KMS-11 (cell line): ENCODE data around the gene LRRC8D.

Source experiments
- H2AFZ ChIP-seq: fragments of 200-600 bp; sonication (generic); 2 replicates; pipeline ENCODE4 v1.6.1; 2016; ENCODE audit warnings: antibody characterized with exemption, mixed run types, low read depth
- H3K27ac ChIP-seq: fragments of 200-600 bp; sonication (generic); 2 replicates; pipeline ENCODE4 v1.6.1; 2016; ENCODE audit warnings: mild to moderate bottlenecking, mixed run types
- H3K27me3 ChIP-seq: fragments of 200-600 bp; sonication (generic); 2 replicates; pipeline ENCODE4 v1.6.1; 2017; ENCODE audit warnings: mild to moderate bottlenecking, low read depth, mixed run types, moderate library complexity; ENCODE audit not compliant: insufficient read depth
- H3K36me3 ChIP-seq: fragments of 200-600 bp; sonication (generic); 2 replicates; pipeline ENCODE4 v1.6.1; 2017; ENCODE audit warnings: mild to moderate bottlenecking, mixed run types; ENCODE audit not compliant: insufficient read depth
- H3K4me1 ChIP-seq: fragments of 200-600 bp; sonication (generic); 2 replicates; pipeline ENCODE4 v1.6.1; 2016; ENCODE audit warnings: mild to moderate bottlenecking, low read depth, mixed run types; ENCODE audit not compliant: poor library complexity, severe bottlenecking
- H3K4me2 ChIP-seq: fragments of 200-600 bp; sonication (generic); 2 replicates; pipeline ENCODE4 v1.7.0; 2016; ENCODE audit warnings: mild to moderate bottlenecking, mixed run types
- H3K4me3 ChIP-seq: fragments of 200-600 bp; sonication (generic); IDR thresholded peaks from 2 replicates; pipeline ENCODE4 v1.6.1; 2017; ENCODE audit warnings: low read depth, low read length, mixed read lengths; ENCODE audit not compliant: insufficient read depth
- H3K79me2 ChIP-seq: fragments of 200-600 bp; sonication (generic); 2 replicates; pipeline ENCODE4 v1.6.1; 2016; ENCODE audit warnings: low read depth, mixed run types; ENCODE audit not compliant: insufficient read depth
- H3K9ac ChIP-seq: fragments of 200-600 bp; sonication (generic); 2 replicates; pipeline ENCODE4 v1.6.1; 2016; ENCODE audit warnings: mild to moderate bottlenecking, mixed run types
- H4K20me1 ChIP-seq: fragments of 200-600 bp; sonication (generic); 2 replicates; pipeline ENCODE4 v1.6.1; 2016; ENCODE audit warnings: mild to moderate bottlenecking, mixed run types; ENCODE audit not compliant: insufficient read depth
- CTCF ChIP-seq: fragments of 200-600 bp; sonication (generic); conservative IDR thresholded peaks from 2 replicates; pipeline ENCODE4 v1.6.1; 2017; ENCODE audit warnings: low read depth, mild to moderate bottlenecking, antibody characterized with exemption, low read length, moderate library complexity, mixed read lengths

Gene LRRC8D

GRCh38 chr1:89826594-89826993, 5.8 kb downstream of the LRRC8D start:
- H3K4me3 ChIP-seq, result no peak overlapping the region
- no peak overlapping the region for H2AFZ ChIP-seq
- H3K4me1 ChIP-seq, result peaks cover 17% of the 10 kb centered on the region
- no peaks in the 10 kb centered on the region for H3K36me3 ChIP-seq
- H4K20me1 ChIP-seq, result no peaks in the 10 kb centered on the region
- H3K27me3 ChIP-seq, result no peaks in the 10 kb centered on the region
- H3K79me2 ChIP-seq, result no peaks in the 10 kb centered on the region
- no peak overlapping the region for H3K27ac ChIP-seq
- no peak overlapping the region for H3K4me2 ChIP-seq
- H3K9ac ChIP-seq, result no peak overlapping the region
- no peak for TF ChIP-seq CTCF

GRCh38 chr1:89827330-89827729, 6.5 kb downstream of the LRRC8D start:
- H3K4me2 ChIP-seq, result no peak overlapping the region
- H3K27ac ChIP-seq, result no peak overlapping the region

GRCh38 chr1:89827902-89828301, 7.1 kb downstream of the LRRC8D start:
- no peak overlapping the region for H3K4me3 ChIP-seq
- H3K79me2 ChIP-seq, result no peaks in the 10 kb centered on the region
- no peak overlapping the region for H3K9ac ChIP-seq
- no peaks in the 10 kb centered on the region for H3K27me3 ChIP-seq
- TF ChIP-seq CTCF, result no peak
- H4K20me1 ChIP-seq, result no peaks in the 10 kb centered on the region
- H3K36me3 ChIP-seq, result no peaks in the 10 kb centered on the region
- H2AFZ ChIP-seq, result no peak overlapping the region
- no peak overlapping the region for H3K4me2 ChIP-seq
- H3K27ac ChIP-seq, result no peak overlapping the region
- H3K4me1 ChIP-seq, result peaks cover 7% of the 10 kb centered on the region

More at GRCh38 chr1:89827330-89827729, 6.5 kb downstream of the LRRC8D start:
- H3K4me1 ChIP-seq, result peaks cover 13% of the 10 kb centered on the region
- H3K79me2 ChIP-seq, result no peaks in the 10 kb centered on the region
- H3K4me3 ChIP-seq, result no peak overlapping the region
- H3K36me3 ChIP-seq, result no peaks in the 10 kb centered on the region
- no peak for TF ChIP-seq CTCF
- H3K9ac ChIP-seq, result no peak overlapping the region
- no peaks in the 10 kb centered on the region for H3K27me3 ChIP-seq
- H4K20me1 ChIP-seq, result no peaks in the 10 kb centered on the region
- no peak overlapping the region for H2AFZ ChIP-seq

- H4K20me1 ChIP-seq, result no peaks in the 10 kb centered on the region
- no peaks in the 10 kb centered on the region for H3K27me3 ChIP-seq
- no peaks in the 10 kb centered on the region for H3K79me2 ChIP-seq
- no peak overlapping the region for H3K4me2 ChIP-seq
- H2AFZ ChIP-seq, result no peak overlapping the region
- no peak overlapping the region for H3K27ac ChIP-seq
- H3K4me3 ChIP-seq, result no peak overlapping the region
- no peak for TF ChIP-seq CTCF
- no peaks in the 10 kb centered on the region for H3K36me3 ChIP-seq
- H3K4me1 ChIP-seq, result no peaks in the 10 kb centered on the region
- no peak overlapping the region for H3K9ac ChIP-seq
Observed at GRCh38 chr1:89829186-89829585, 8.4 kb downstream of the LRRC8D start.
